GM18868 (cell line): ENCODE measurements around the gene EFNA1.
A peak's percentile ranks its signal among the peaks of the same experiment; 100 is the strongest.

Experiments
- ATAC-seq: cut with Tn5 transposase; IDR thresholded peaks from one replicate; pipeline ENCODE4 v1.9.1; 2021; ENCODE audit warnings: mild to moderate bottlenecking, moderate library complexity; ENCODE audit not compliant: unreplicated experiment

Gene EFNA1

GRCh38 chr1:155127105-155127966 is at the start of gene EFNA1:
EFNA1 (plus strand) TSS chr1:155127876; CDS start chr1:155127978, 102 bp downstream.
- ATAC-seq, result peak; percentile 63

GRCh38 chr1:155078469-155079209 is 49.0 kb upstream of the EFNA1 start, which contains the start of gene EFNA3:
EFNA3 (plus strand) TSS chr1:155078837; CDS start chr1:155078942, 105 bp downstream.
- no peak for ATAC-seq

- ATAC-seq, result no peak
Observed at GRCh38 chr1:155079210-155079486, 48.5 kb upstream of the EFNA1 start.

GRCh38 chr1:155079487-155080311 is 48.0 kb upstream of the EFNA1 start:
- no peak for ATAC-seq

- ATAC-seq, result no peak
Observed at GRCh38 chr1:155080312-155081228, 47.1 kb upstream of the EFNA1 start.

- no peak for ATAC-seq
Observed at GRCh38 chr1:155081472-155082300, 46.0 kb upstream of the EFNA1 start.

GRCh38 chr1:155082301-155083051 is 45.2 kb upstream of the EFNA1 start:
- ATAC-seq, result no peak

- no peak for ATAC-seq
Observed at GRCh38 chr1:155083052-155083541, 44.6 kb upstream of the EFNA1 start.

- ATAC-seq, result no peak
Observed at GRCh38 chr1:155083865-155084721, 43.6 kb upstream of the EFNA1 start.

- peak; percentile 72 for ATAC-seq
Observed at GRCh38 chr1:155084722-155085503, 42.8 kb upstream of the EFNA1 start.

- ATAC-seq, result no peak
Observed at GRCh38 chr1:155085504-155086127, 42.1 kb upstream of the EFNA1 start.

- ATAC-seq, result no peak
Observed at GRCh38 chr1:155086128-155086741, 41.4 kb upstream of the EFNA1 start.

- no peak for ATAC-seq
Observed at GRCh38 chr1:155086856-155087535, 40.7 kb upstream of the EFNA1 start.

GRCh38 chr1:155091071-155092051 is 36.3 kb upstream of the EFNA1 start:
- no peak for ATAC-seq
